Measurements from ENCODE around the gene DNLZ.

DNLZ gene

DNA sequence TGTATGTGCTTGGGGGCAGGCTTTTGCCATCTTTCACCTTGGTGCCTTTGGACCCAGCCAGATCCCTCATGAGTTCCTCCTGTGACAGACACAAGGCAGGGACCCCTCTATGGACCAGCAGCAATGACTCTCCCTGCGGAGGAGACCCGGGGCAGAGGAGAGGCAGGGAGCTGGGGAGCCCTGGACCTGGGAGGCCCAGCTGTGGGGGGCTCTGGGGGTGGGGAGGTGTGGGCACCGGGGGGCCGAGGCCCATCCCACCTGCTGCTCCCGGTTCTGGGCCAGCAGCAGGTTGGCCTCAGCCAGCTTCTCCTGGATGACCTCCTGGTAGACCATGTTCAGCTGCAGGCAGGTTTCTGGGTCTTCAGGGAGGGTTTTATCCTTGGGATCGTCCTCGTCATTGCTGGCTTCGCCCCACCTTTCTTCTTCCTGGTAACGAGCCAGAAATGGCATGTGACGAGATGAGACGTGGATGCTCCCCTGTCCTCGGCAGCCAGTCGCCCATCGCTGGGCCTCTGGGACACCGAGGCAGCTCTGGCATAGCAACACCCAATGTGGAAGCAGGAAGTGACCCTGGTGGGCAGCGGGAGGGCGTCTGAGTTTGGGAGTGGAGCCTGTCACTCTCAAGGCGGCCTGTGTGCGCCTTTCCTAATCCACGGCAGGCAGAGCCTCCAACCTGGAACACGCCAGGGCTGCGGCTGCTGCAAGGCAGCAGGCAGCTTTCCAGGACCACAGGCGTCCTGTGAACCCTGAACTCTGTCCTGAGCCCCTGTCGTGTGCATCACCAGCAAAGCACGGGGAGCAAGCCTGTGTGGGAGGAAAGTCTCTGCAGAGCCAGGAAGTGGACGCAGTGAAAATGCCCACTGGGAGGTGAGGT lies 32.0 kb upstream of the DNLZ start:
- no peak for DNase-seq

DNA sequence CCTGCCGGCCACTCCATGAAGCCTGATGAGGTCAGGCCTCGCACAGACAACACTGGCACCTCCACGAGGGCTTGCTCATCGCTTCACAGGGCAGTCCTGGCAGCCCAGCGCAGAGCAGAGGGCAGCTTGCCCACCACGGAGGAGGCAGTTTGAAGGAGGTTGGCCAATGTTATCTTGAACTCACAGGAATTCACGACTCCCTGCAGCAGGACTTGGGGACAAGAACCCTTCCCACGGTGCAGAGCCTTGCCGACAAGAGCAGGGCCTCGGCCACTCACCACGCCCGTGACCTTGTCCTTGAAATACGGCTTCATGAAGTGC lies 31.4 kb upstream of the DNLZ start:
- DNase-seq = no peak

DNA sequence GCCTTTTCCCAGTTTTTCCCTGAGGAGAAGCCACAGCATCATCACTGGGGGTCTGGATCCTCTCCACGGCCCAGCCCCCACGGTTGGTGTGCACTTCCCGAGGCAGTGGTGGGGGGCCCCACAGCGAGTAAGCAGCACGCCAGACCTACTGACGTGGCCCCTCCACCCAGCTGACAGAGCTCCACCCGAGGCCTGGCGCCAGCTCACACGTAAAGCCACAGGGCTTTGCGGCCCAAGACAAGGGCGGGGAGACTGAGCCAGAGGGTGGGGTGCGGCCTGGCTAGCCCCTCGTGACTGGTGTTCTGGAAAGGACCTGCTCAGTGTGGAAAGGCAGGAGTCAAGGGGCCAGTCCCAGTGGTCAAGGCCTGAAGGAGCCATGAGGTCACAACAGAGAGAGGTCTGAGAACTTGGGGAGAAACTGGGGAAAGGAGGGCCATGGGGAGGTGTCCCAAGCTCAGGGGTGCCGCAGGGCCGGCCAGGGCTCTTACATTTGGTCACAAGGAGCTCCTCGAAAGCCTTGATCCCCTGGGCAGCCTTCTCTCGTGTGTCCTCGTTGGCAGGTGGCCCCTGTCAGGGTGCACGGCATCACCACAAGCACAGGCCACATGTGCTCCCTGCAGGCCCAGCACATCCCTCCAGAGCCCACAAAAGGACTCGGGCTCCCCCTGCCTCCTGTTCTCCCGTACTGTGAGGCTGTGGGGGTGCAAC lies 30.9 kb upstream of the DNLZ start:
- no peak for DNase-seq

DNA sequence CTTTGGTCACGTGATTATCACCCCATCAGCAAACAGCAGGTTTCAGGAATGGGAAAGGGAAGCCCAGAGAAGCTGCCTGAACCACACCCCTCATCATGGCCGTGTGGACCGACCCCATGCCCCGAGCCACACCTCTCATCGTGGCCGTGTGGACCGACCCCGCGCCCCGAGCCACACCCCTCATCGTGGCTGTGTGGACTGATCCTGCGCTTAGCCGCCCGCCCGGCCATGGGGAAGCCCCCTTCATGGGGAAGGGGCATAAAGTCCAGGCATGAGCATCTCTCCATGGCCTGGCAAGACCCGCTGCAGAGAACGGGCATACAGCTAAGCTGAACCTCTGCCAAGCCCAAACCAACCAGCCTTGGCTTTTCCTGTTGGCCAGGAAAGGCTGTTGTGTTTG lies 30.0 kb upstream of the DNLZ start:
- no peak for DNase-seq

DNA sequence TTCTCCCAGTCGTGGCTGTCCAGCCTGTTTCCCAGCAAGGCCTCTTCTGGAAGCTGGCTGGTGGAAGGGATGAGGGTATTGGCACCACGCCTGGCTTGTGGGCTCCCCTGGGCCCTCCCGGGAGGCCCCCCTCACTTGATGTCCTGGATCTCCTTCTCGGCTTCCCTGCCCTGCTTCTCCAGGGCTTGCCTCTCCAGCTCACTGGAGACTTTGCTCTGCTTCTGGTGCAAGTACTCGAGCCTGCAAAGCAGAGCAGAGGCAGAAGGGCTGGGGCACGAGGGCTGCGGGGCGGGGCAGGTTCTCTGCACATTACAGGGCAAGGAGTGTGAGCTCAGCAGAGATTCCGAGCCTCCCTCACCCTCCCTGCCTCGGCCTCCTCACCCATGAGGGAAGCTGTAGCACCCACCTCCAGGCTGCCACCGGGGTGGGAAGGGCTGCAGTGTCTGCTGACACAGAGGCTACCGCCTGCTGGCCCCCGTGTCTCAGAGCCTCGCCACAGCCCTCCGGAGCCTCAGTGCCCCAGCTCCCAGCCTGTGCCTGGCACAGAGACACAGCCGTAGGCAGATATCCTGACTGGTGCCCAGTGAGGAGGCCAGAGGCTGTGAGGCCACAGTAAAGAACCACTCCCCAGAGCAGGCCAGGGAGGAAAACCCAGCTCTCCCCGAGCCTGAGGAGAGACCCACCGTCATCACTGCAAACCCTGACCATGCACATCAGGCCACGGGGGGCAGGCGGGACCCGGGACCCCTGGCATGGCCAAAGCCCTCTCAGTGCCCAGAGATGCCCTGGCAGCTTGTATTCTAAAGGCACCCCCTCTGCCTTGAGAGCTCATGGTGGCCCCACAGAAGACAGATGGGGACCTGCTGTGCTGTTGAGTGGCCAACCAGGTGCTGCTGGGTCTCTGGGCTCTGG lies 29.2 kb upstream of the DNLZ start:
- no peak for DNase-seq

DNA sequence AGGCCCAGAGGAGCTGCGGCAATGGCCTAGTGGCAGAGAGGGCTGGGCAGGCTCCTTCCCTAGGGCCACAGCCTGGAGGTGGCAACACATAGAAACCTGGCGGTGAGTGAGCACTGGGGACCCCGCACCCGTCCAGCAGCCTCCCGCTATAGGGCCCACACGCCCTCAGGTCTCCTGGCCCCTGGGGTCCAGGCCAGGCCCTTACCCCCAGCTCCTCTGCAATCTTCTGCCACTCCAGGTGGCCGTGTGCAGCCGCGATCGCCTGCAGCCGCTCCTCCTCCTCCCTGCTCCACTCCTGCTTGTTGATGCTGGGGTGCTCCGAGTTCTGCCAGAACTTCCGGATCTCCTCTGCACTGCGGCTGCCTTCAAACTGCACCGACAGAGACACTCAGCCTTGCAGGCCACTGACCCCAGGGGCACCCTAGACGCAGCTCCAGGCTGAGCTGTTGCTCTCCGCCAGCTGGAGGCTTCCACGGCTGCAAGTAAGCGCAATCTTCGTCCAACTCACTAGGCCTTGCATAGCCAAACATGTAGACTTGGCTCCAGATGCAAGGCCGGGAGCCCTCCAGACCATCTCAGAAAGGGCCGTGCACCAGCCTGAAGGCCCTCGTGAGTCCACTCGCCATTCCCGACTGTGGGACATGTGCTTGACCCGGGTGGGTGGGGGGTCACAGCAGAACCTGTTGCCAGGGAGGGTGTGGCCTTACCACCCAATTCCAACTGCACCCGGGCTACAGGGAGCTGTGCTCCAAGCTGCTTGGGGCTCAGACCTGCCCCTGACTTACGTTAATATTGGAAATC lies 28.4 kb upstream of the DNLZ start:
- no peak for DNase-seq

DNA sequence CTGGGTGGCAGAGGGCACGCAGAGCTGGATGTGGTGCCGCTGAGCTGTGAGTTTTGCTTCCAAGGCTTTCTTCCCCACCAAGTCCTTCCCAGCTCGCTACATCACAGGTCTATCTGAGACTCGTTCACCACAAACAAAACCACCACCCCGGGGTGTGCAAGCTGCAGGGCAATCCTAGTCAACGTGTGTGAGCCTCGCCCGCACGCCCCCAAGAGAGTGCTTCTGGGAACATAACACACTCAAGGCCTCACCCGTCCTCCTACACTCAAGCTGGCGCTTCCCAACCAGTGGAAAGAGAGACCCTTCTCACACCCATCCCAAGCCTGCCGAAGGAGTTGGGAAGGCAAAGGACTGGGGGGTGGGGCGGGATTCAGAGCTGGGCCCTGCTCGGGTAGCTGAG lies 25.9 kb upstream of the DNLZ start:
- DNase-seq = no peak

DNA sequence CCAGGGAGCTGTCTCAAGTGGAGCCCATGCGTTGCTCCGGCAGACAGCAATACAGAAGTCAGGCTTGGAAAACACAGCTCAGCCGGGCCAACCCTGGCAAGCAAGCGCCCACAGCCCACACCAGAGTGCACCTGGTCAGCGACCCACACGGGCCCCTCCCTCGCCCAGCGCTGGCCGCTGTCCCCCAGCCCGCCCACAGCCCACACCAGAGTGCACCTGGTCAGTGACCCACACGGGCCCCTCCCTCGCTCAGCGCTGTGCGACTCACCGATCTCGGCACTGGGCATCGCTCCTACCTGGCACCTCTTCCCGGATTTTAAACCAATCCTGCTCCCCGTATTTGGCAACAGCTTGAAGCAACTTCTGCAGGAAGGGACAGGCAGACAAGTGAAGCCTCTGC lies 23.7 kb upstream of the DNLZ start:
- DNase-seq = no peak

DNA sequence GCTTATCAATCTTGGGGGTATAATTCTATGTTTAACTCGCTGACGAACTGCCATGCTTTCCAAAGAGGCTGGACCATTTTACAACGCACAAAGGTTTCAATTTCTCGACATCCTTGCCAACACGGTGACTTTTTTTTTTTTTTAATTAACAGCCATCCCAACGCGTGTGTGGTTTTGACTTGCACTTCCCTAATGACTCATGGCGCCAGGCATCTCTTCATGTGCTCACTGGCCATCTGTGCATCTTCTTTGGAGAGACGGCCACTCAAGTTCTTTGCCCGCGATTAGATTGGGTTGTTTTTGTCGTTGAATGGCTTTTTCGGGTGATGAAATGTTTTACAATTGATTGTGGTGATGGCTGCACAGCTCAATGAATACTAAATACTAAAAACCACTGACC lies 22.5 kb upstream of the DNLZ start:
- peak; percentile 98 for DNase-seq

DNA sequence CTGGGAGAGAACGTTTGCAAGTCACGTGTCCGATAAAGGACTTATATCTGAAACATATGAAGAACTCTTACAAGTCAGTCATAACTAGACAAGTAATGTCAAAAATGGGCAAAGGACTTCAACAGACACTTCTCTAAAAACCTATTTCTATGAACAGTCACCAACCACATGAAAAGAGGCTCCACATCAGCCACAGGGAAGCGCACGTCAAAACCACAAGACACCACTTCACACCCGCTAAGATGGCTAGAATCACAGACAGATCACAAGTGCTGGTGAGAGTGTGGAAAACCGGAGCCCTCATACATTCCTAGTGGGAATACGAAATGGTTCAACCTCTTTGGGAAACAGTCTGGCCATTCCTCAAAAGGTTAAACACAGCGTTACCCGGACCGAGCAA lies 21.5 kb upstream of the DNLZ start:
- no peak for DNase-seq

DNA sequence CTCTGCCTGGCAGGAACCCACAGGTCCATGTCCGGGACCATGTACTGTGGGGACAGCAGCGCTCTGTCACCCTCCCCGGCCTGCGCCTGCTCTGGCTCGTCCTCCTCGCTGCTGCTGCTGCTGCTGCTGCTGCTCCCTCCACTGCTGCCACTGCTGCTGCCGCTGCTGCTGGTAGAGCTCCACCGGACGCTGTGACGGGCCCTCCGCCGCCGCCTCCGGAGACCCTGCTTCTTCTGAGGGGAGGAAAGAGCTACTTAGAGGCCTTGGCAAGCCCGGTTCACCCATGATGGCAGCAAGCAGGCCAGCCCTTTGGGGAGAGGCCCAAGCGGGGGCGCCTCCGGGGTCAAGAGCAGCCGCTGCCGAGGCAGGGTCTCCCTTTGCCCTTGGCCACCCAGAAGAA lies 19.9 kb upstream of the DNLZ start:
- no peak for DNase-seq

DNA sequence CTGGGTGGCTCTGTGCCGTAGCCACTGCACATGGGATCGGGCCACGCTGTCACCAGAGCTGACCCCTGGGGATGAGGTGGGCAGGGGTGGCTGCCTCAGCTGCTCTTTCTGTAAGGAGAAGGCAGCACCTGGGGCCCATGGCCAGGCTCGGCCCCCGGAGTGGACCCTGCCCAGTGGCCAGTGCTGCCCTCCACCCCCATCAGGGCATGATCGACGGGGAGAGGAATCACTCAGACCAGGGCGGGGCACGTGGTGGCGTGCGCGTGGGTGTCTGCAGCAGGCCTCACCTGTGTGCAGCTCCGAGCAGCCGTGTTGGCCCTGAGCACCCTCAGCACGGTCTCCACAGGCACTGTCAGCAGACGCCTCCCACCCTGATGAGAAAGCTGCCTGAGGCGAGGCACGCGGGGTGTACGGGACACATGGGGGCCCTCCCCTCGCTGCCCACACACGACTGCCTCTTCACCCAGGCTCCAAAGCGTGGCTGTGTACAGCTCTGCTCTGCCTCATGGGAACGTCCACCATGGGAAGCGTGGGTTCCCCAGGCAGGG lies 18.5 kb upstream of the DNLZ start:
- no peak for DNase-seq

DNA sequence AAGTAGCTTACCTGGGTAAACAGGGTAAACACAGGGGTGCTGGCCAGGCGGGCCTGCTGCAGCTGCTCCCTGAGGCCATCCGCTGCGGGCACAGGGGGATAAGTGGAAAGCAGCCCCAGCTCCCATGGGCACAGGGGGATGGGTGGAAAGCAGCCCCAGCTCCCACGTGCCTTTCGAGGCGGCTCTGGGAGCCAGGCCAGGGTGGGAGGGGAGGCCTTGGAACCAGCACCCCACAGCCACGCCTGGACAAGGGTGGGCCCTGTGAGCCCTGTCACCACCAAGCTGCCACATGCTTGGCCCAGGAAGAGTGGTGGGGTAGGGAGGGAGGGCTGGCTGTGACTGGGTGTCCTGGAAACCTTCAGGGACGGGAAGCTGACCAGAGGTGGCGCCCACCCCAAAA lies 17.8 kb upstream of the DNLZ start:
- DNase-seq = no peak

DNA sequence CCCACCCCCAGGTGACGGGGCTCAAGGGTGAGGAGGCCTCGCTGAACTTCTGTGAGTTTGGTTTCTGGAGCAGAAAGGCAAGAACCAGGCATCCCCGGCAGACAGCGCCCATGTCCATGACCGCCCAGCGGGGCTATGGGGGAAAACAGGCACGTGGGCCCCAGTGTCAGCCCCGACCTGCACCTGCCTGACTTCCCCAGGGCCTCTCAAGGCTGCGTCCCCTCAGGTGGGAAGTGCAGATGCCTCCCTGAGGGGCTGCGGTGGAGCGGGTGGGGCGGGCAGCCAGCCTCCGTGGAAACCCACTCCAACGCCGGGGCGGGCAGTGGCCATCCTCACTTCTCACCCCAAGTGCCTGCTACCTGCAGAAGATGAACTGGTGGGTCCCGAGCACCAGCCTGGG lies 16.8 kb upstream of the DNLZ start:
- DNase-seq = no peak

DNA sequence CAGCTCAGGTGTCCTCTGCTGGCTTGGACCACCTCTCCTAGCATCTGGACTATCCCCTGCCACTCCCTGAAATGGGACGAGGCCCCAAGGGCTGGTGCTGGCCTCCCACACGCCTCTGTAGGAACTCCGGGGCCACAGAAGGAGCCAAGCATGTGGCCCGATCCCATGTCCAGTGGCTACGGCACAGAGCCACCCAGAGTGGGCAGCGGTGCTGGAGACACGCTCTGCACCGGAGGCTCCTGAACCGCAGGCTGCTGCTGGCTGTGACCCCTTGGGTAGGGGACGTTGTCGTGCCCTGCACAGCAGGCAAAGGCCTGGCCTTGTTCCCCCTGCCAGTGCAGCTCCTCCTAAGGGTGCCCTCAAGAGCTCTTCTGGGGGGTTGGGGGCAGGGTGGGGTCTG lies 16.3 kb upstream of the DNLZ start:
- no peak for DNase-seq

DNA sequence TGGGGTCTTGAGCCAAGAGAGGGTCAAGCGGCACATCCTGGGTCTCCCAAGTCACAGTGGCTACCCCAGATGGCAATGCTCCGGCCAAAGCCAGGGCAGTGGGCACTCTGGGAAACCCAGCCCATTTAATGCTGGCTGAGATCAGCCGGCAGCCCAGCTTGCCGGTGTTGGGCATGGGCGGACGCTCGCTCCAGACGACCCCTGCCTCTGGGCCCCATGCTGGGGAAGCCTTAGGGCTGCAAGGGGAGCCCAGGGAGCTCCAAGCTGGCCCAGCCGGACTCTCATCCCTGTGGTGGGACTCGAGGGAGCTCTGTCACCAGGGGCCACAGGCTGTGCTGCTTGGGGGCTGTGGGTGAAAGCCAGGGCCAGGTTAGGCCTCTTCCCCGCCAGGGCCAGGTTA lies 15.9 kb upstream of the DNLZ start:
- no peak for DNase-seq

DNA sequence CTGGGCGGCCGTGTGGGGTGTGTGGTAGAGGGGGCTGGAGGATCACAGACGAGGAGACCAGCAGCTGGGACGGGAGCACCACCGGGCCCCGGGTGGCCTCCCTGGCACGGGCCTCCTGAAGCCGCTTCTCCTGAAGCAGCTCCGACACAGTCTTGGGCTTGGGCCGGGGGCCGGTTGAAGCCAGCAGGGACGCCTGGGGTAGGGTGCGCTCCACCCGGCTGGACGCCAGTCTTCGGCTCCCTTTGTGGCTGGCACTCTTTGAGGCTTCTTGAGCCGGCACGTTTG lies 15.4 kb upstream of the DNLZ start:
- no peak for DNase-seq

DNA sequence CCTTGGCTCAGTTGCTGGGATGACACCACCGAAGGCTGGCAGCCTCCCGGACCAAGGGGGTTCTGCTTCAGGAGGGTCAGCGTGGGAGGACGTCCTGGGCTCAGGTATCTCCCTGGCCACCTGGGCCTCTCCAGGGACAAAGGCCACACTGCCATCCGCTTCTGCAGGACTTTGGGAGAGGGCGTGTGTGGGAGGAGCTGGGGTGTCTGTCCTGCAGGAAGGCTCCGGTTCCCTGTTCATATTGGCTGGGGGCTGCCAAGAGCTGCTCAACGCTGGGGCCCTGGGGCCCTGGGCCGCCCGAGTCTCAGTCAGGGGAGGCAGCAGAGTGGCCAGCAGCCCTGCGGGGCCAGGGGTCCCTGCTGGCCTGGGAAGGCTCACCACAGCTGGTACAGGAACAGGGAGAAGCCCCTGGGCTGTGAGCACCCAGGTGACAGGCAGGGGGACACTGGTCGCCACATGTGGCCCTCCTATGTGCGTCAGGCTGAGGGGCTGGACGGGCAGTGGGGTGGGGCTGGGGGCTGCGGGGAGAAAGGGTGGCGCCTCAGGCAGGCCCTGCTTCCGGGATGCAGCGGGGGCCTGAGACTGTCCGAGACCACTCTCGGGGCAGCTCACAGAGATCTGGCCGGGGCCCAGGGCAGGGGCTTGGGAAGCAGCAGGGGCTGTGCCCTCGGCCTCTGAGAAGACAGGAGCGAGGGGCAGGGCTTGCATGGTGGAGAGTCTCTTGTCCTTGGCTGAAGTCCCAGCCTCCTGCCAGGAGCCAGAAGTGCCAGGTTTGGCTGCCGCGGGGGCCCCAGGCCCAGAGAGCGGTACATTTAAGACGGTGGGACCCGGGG lies 14.8 kb upstream of the DNLZ start:
- no peak for DNase-seq

DNA sequence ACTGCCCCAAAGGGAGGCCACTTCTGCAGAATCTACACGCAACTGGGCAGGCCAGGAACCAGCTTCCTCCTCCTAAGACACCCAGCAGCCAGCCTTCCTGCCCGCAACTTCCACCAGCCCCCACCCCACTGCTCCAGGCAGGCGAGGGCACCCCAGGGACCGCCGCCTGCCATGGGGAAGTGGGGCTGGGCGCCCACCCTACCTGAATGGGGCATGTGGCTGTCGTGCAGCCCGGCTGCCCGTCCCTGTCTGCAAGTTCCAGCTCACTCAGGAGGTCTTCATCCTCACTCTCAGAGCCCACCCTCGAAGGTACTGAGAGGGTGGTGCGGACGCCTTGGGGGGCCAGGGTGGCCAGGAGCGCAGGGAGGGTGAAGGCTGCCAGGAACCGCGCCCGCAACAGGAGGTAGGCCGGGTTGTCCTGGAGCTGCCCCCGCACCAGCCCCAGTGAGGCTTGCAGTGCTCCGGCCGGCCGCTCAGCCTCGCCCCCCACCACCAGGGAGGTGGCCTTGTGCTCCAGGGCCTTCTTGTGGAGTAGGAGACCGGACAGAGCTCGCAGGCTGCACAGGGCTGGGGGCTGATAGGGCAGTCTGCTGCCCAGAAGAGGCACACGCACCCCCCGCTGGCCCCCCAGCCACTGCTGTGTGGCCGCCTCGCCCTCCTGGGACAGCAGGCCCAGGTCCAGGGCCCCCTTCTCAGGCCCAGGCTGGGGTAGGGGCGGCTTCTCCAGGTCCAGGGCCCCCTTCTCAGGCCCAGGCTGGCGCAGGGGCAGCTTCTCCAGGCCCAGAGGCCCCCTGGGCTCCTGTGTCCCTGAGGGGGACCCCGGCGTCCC lies 14.0 kb upstream of the DNLZ start:
- DNase-seq = no peak

DNA sequence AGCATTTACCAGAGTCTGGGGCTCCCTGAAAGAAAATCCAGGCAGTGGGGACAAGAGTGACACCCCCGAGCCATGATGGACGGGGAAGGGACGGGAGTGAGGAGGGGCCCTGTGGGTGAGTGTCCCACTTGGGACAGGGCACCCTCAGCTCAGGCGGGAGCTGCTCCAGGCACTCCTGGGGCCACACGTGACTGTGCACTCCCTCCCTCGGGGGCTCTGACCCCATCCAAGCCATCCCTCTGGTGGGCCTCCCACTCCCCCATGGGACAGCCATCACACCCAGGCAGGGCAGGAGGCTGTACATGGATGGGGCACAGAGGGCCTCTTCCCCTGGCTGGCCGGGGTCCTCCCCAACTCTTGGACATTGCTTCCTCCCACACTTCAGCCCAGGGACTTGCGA lies 12.9 kb upstream of the DNLZ start:
- DNase-seq = no peak

DNA sequence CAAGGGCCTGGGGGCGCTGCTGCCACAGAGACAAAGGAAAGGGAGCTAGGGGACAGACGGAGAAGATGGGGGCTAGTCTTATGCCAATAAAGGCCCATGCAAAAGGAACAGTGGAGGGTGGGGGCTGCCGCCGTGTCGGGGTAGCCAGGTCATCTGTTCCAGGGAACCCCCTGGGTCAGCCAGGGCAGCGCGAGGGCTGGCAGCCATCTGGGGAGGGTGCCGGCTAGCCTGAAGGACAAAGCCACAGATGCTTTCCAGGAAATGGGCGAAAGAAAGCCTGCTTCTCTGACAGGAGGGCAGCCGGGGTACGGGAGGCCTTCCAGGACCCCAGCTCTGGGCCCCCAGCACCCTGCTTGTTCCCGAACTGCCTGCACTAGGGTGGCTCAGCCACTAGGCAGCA lies 11.6 kb upstream of the DNLZ start:
- no peak for DNase-seq

Data from NCI-H2171 treated with DMSO at 0.1 percent for 48 hours (cell line).